Activated CD8-positive, alpha-beta memory T cell treated with anti-CD3 and anti-CD28 coated beads for 4 hours (primary cell): ENCODE data around the gene ARVCF.

ENCODE experiments used
- DNase-seq, 2 donors: peaks; one replicate each; pipeline ENCODE4 v3.0.0-alpha.2; 2020; ENCODE audit warnings: low read depth in 2 of 2

ARVCF gene

GRCh38 chr22:20016734-20017621 lies at the start of gene ARVCF:
Gene ARVCF, minus strand, starts transcription at chr22:20016823. Its CDS starts 26,029 bp downstream, at chr22:19990794.
- DNase-seq: peak; percentile 84

DNA sequence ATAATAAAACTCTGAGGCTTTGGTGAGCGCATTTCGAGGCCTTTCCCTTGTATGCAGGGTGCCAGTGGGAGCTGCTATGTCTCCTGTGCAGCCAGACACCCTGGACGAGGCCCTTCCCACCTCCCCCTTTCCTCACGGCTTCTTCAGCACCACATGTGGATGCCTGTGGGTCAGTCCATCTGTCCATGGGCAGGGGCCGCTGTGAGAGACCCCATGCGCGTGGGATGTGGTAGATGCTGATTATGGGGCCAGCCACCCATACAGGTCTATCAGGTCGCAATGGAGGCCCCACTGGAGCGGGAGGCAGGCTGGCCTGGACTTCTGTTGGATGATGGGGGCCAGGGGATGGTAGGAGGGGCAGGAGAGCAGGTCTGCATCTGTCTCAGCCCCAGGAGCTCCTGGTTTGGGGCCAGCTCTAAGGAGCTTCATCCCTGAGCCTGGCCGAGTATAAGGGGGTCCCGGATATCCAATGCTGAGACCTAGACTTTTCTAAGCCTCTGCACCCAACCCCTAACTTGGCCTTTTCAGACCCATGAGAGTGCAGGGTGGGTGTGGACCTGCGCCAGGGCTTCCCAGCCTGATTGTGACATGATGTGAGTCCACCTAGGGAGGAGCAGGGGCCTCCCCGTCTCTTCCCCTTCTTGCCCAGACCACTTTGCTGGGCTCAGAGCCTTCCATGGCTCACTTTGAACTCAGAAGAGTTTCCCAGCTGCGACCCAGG lies 49.4 kb upstream of the ARVCF start:
- no peak for DNase-seq

DNA sequence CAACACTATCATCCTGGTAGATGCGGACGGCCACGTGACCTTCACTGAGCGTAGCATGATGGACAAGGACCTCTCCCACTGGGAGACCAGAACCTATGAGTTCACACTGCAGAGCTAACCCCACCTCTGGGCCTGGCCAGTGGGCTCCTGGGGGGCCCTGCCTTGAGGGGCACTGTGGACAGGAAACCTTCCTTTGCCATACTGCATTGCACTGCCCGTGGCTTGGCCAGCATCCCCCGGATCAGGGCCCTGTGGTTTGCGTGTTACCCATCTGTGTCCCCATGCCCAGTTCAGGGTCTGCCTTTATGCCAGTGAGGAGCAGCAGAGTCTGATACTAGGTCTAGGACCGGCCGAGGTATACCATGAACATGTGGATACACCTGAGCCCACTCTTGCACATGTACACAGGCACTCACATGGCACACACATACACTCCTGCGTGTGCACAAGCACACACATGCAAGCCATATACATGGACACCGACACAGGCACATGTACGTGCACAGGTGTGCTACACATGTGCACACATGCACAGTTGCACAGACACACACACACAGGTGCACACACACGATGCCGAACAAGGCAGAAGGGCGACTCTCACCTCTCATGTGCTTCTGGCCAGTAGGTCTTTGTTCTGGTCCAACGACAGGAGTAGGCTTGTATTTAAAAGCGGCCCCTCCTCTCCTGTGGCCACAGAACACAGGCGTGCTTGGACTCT lies 48.1 kb upstream of the ARVCF start:
- no peak for DNase-seq

- DNase-seq: no peak
Observed at GRCh38 chr22:20064140-20064480, 47.5 kb upstream of the ARVCF start.

DNA sequence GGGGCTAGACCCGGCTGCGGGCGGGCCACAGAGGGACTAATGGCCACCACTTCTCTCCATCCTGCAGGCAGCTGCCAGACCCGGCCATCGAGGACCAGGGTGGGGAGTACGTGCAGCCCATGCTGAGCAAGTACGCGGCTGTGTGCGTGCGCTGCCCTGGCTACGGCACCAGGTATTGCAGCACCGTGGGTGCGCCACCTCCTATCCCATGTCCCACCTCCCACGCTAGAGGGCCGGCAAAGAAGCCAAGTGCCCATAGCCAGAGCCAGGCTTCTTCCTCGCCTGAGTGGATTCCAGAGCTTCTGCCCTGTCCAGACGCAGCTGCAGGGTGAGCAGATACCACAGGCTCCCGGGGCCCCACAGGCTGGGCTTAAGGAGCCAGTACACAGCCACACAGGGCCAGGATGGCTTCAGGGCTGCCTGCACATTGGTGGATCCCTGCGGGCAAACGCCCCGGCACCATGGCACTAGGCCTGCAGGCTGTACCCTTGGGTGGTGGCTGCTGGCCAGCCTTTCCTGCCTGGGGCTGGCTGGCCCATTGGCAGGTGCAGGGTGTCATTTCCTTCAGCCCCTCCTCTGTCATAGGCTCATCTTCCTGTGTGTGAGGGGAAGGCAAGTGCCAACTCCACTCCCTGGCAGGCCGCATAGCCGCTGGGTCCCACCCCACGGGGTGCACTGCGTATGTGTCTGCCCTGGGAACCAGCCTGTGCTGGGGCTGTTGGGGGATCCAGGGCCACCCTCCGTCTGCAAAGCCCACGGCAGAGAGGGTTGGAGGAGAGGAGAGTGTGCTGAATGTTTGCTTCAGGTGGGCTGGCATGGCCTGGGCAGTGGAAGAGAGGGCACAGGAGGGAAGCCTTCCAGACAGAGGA lies 46.9 kb upstream of the ARVCF start:
- DNase-seq: no peak

DNA sequence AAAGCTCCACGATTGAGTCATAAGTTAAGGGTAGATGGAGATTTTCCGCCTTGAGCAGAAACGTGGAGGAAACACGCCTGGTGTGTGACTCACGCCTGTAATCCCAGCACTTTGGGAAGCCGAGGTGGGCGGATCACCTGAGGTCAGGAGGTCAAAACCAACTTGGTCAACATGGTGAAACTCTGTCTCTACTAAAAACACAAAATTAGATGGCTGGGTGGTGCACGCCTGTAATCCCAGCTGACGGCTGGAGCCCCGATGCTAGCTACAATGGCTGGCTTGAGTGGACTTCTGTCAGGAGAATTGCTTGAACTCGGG lies 46.1 kb upstream of the ARVCF start:
- no peak for DNase-seq

- DNase-seq: no peak
Observed at GRCh38 chr22:20062043-20062765, 45.6 kb upstream of the ARVCF start.

DNA sequence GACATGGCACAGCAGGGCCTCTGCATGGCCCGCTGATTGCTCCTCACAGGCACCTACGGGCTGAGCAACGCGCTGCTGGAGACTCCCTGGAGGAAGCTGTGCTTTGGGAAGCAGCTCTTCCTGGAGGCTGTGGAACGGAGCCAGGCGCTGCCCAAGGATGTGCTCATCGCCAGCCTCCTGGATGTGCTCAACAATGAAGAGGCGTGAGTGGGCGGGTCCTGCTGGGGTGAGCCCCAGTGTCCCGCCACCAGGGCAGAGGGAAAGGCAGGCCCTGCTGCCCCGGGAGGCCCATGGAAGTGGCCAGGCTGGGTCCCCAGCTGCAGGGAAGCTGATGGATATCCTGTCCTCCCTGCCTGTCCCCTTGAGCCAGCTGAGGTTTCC lies 44.8 kb upstream of the ARVCF start:
- DNase-seq: no peak

DNA sequence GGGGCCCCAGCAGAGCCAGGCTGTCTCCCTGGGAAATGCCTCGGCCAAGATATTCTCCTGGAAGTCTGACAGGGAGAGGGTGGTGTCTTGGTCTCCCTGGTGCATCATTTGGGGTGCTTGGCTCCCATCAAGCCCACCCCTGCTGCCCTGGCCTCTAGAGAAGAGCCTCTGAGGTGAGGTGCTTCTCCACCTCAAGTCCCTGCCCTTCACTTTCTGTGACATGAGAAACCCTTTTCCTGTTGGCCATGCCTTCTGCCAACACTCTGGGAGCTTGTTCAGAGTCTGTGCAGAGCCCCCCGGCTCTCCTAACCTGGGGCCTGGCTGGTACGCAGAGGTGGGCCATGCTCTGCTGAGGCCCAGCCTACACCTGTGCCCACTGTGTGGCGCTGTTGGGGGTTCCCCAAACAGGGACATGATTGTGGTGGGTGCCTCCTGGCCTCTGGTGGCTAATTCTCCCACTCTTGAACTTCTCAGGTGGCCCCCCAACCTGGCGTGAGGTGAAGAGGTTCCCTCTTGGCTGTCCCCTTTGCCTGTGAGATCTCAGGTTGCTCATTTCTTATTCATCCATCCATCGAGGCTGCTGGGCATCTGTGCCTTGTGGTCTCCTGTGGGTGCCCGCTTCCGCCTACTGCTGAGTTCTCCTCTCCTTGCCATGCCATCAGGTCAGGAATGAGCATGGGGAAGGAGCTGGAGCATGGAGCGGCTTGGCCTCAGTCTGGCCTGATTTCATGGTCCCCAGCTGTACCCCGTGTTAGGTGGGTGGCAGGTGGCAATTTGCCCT lies 44.3 kb upstream of the ARVCF start:
- no peak for DNase-seq

- DNase-seq: no peak
Observed at GRCh38 chr22:20058989-20059770, 42.6 kb upstream of the ARVCF start.

DNA sequence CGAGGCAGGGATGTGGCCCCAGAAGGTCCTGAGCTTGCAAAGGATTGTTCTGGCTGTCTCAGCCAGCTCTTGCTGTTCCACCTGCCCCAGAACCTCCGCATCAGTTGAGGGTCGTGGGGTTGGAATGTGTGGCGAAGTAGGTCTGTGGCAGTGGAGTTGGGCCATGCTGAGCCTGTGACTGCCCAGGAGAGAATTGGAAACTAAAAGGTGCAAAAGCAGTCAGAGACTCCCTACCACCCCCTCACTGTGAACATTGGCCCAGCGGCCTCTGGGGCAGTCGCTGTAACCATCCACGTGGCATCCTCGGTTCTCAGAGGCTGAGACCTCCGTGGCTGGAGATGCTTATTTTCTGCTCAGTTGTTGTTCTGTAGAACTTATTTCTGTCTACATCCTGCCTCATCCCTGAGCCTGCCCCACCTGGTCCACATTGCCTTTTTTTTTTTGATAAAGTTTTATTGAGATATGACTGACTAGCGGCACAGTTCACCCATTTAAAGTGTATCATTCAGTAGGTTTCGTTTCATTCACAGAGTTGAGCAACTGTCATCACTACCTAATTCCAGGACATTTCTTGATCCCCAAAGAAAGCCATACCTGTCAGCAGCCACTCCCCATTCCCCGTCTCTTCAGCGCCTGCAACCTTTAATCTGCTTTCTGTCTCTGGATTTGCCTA lies 41.1 kb upstream of the ARVCF start:
- no peak for DNase-seq

DNA sequence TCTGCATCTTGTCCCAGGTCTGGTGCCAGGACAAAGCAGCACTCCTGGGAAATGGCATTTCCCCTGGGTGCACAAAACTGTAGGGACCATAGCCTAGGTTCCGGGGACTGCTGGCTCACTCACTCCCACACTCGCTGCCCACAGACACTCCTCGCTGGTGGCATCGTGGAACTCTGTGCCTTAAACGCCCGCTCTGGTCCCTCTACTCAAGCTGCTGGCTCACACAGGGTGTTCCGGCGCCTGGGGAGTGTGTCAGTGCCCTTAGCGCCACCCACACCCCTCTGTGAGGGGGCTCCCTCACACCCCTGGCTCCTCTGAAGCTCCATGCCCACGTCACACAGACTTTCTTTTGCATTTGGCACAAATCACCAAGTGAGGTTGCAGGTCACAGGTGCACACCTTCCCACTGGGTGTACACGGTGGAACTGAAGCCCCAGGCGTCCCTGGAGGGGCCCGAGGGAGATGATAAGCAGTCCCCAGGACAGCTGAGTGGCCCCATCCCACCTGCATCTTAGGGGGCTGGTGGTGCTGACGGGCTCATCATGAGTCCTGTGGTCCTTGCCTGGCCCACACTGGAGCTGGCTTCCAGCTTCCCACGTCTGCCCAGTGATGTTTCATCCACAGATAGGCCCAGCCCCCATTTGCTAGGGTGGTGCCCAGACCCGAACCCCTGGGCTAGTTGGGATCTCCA lies 40.2 kb upstream of the ARVCF start:
- no peak for DNase-seq

DNA sequence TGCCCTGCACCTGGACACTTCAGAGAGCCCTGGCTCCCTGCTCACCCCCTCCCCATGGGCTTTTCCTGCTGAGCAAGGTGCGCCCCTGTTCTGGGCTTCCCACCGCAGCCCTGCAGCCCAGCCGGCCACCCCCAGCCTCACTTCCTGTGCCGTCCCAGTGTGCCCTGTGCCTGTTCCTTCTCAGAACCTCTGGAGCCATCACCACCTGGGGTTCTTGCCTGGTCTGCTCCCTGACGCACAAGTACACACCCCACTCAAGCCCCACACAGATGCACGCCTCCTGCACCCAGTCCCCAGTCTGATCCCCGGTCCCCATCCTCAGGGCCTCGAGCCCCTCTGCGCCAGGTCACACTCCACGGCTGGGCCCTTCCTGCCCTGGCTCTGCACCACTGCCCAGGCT lies 39.5 kb upstream of the ARVCF start:
- no peak for DNase-seq

GRCh38 chr22:20055654-20056053 lies 39.0 kb upstream of the ARVCF start:
- DNase-seq: no peak

GRCh38 chr22:20055144-20055543 lies 38.5 kb upstream of the ARVCF start:
- DNase-seq: no peak

GRCh38 chr22:20054485-20054884 lies 37.9 kb upstream of the ARVCF start:
- no peak for DNase-seq

DNA sequence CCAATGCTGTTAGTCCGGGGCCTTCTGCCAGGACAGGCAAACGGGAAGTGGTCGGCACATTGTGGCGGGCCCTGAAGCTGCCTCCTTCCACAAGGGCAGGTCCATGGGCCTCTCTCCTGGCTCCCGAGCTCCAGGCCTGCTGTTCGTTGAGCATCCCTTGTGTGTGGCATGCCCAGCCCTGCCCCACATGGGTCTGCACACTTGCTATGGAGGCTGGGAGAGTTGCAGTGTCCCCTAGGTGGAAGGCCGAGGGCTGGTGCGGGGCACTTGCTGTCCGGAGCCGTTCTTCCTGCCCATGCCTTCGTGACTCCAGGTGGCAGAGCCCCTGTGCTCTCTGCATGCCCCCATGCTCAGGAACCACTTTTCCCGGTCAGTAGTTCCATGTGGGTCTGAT lies 37.4 kb upstream of the ARVCF start:
- DNase-seq: no peak

DNA sequence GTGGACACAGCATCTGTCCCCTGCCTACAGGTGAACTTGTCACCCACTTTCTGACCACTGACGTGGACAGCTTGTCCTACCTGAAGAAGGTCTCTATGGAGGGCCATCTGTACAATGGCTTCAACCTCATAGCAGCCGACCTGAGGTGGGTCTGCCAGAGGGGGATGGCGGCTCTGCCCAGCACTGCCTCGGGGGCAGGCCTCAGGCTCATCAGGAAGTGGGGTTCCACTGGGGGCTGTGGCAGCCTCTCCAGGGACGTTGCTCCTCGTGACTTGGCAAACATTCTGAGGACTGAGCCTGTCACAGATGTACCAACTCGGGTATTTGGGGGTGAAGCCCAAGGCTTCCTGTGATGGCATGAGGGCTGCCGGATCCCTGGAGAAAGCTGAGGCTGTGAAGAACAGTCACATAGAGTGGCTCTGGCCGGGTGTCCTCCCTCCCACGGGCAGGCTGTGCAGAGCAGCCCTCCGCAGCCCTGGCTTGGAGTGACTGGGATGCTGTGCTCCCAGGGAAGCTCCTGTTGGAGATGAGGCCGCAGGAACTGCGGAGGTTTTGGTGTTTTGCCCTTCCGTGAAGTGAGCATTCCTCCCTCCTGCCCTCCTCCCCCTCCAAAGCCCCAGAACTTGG lies 36.9 kb upstream of the ARVCF start:
- no peak for DNase-seq
